Parathyroid adenoma (tissue), 2 donors: ENCODE results near the gene MTARC2.

ENCODE experiments used
- H2AFZ ChIP-seq: fragments of 300-600 bp; sonication (generic); one replicate; pipeline ENCODE4 v1.7.0; 2017; ENCODE audit warnings: antibody characterized with exemption, mild to moderate bottlenecking
- H3K27ac ChIP-seq: fragments of 300-600 bp; sonication (generic); one replicate; pipeline ENCODE4 v1.7.0; 2017
- H3K27me3 ChIP-seq: fragments of 300-600 bp; sonication (generic); one replicate; pipeline ENCODE4 v1.7.0; 2017; ENCODE audit warnings: low read length; ENCODE audit not compliant: control insufficient read depth, insufficient read depth
- H3K36me3 ChIP-seq: fragments of 300-600 bp; sonication (generic); one replicate; pipeline ENCODE4 v1.7.0; 2017; ENCODE audit warnings: low read length; ENCODE audit not compliant: control insufficient read depth, insufficient read depth
- H3K4me1 ChIP-seq: fragments of 300-600 bp; sonication (generic); one replicate; pipeline ENCODE4 v1.7.0; 2017; ENCODE audit warnings: control low read depth
- H3K4me2 ChIP-seq: fragments of 300-600 bp; sonication (generic); one replicate; pipeline ENCODE4 v1.7.0; 2017; ENCODE audit warnings: low read length
- H3K4me3 ChIP-seq: fragments of 300-600 bp; sonication (generic); one replicate; pipeline ENCODE4 v1.7.0; 2017; ENCODE audit warnings: low read depth, low read length
- H3K79me2 ChIP-seq: fragments of 300-600 bp; sonication (generic); one replicate; pipeline ENCODE4 v1.7.0; 2017; ENCODE audit warnings: control low read depth
- H3K9ac ChIP-seq: fragments of 300-600 bp; sonication (generic); one replicate; pipeline ENCODE4 v1.7.0; 2017; ENCODE audit warnings: mild to moderate bottlenecking
- H3K9me3 ChIP-seq: fragments of 300-600 bp; sonication (generic); one replicate; pipeline ENCODE4 v1.7.0; 2017; ENCODE audit warnings: low read length; ENCODE audit not compliant: control insufficient read depth
- CTCF ChIP-seq: fragments of 300-600 bp; sonication (generic); IDR thresholded peaks from one replicate; pipeline ENCODE4 v1.7.0; 2017; ENCODE audit warnings: antibody characterized with exemption, mild to moderate bottlenecking
- donor health status: primary hyperparathyroidism.

Gene MTARC2

DNA sequence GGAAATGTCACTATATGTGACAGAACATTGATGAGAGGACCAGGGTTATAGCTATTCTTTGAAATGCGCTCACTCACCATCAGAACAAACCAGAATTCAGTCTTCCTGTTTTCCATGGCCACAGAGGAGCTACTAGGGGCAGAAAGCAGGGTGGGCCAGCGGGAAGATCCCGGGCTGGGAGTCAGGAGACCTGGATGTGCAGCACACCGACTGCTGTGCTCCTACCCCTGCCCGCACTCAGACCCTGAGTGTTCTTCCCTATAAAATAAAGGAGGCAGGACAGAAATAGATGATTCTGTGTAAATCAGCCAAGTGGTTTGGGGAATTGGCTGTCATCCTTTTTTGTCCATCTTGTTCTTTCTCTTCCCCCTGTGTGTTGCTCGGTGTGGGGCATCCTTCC is 59.6 kb downstream of the MTARC2 start:
- Histone ChIP-seq H3K79me2 (no peaks in the 10 kb centered on the region), H3K9me3 (no peaks in the 10 kb centered on the region), H3K4me1 (no peaks in the 10 kb centered on the region), H3K27ac (no peak overlapping the region), H3K4me3 (no peak overlapping the region), H3K4me2 (no peak overlapping the region), H3K36me3 (no peaks in the 10 kb centered on the region), H3K27me3 (no peaks in the 10 kb centered on the region), H2AFZ (no peak overlapping the region), H3K9ac (no peak overlapping the region)
- no peak for TF ChIP-seq CTCF

DNA sequence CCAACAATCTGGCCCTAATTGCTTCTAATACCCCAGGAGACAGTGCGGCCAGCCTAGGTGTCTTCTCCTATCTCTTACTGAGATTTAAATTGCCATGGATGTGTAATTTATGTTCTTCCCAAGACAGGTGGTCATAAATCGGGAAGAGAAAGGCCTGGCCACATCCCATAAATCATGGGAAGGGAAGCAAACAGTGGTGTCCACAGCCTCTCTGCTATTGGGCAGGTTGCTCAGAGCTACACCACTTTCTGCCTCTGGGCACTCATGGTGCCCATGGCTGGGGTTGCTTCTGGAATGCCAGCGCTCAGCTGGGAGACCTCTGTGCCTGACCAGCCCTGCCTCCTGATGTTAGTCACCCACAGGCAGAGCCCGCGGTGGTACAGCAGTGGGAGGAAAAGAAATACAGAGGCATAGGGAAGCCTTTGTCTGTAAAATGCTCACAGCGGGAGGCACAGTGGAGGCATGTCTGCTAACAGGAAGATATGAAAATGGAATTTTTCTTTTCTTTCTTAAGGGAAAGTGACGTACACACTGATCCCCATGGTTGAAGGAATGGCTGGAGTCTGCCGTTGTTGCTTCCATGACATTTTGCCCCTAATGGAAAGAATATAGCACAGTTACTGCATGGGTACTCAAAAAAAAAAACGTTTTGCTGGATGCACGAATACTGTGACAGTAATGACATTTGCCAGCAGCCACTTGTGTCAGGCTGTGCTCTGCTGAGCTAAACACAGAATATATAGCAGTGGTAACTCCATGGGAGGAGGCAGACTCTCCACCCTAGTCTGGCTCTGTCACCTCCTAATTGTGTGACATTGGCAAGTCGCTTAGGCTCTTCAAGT is 60.4 kb downstream of the MTARC2 start:
- Histone ChIP-seq H3K27me3 (no peaks in the 10 kb centered on the region), H3K4me2 (no peak overlapping the region), H3K36me3 (no peaks in the 10 kb centered on the region), H3K79me2 (no peaks in the 10 kb centered on the region), H3K9ac (no peak overlapping the region), H2AFZ (no peak overlapping the region), H3K4me3 (no peak overlapping the region), H3K27ac (no peak overlapping the region), H3K4me1 (no peaks in the 10 kb centered on the region), H3K9me3 (no peaks in the 10 kb centered on the region)
- TF ChIP-seq CTCF: no peak

DNA sequence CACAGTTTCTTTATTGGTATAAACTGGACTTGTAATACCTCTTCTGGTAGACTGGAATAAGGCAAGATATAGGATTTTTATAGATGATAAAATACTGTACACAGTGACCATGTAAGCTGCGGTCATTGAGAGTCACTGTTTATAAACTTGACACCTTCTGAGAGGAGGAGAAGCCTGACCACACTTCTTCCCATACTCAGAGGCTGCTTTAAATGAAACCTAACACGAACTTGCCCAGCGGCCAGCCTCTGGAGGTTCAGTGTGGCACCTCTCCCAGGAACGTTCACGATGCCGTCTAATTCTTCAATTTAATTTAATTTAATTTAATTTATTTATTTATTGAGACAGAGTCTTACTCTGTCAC is 61.0 kb downstream of the MTARC2 start:
- Histone ChIP-seq H3K27ac (no peak overlapping the region), H3K4me1 (no peaks in the 10 kb centered on the region), H3K27me3 (no peaks in the 10 kb centered on the region), H3K4me3 (no peak overlapping the region), H3K9me3 (no peaks in the 10 kb centered on the region), H3K4me2 (no peak overlapping the region), H2AFZ (no peak overlapping the region), H3K36me3 (no peaks in the 10 kb centered on the region), H3K79me2 (no peaks in the 10 kb centered on the region), H3K9ac (no peak overlapping the region)
- no peak for TF ChIP-seq CTCF

- Histone ChIP-seq H2AFZ (no peak overlapping the region), H3K9ac (no peak overlapping the region), H3K79me2 (no peaks in the 10 kb centered on the region), H3K27me3 (no peaks in the 10 kb centered on the region), H3K27ac (no peak overlapping the region), H3K4me3 (no peak overlapping the region), H3K36me3 (no peaks in the 10 kb centered on the region), H3K4me2 (no peak overlapping the region), H3K9me3 (no peaks in the 10 kb centered on the region), H3K4me1 (no peaks in the 10 kb centered on the region)
- no peak for TF ChIP-seq CTCF
Measured at GRCh38 chr1:220809704-220810103, 61.6 kb downstream of the MTARC2 start.

GRCh38 chr1:220810179-220810653 is 62.1 kb downstream of the MTARC2 start:
- TF ChIP-seq CTCF: peak; percentile 85
- no peaks in the 10 kb centered on the region for H3K36me3 ChIP-seq

More at GRCh38 chr1:220810179-220810653, 62.1 kb downstream of the MTARC2 start:
- Histone ChIP-seq H3K27me3 (no peaks in the 10 kb centered on the region), H3K4me3 (no peak overlapping the region), H3K9me3 (no peaks in the 10 kb centered on the region), H2AFZ (peak overlapping the region; percentile 17), H3K79me2 (no peaks in the 10 kb centered on the region), H3K4me2 (no peak overlapping the region), H3K9ac (no peak overlapping the region), H3K4me1 (no peaks in the 10 kb centered on the region), H3K27ac (no peak overlapping the region)
